Loucy (cell line): ENCODE data around the gene PODXL.

Source experiments
- CTCF ChIP-seq: fragments of 200-600 bp; sonication (generic); conservative IDR thresholded peaks from 2 replicates; pipeline ENCODE4 v1.5.1; 2014; ENCODE audit warnings: mild to moderate bottlenecking, antibody characterized with exemption, low read length
- EZH2phosphoT487 ChIP-seq: fragments of 200-600 bp; IDR thresholded peaks from 2 replicates; pipeline ENCODE4 v1.6.1; 2018; ENCODE audit warnings: antibody characterized with exemption, mild to moderate bottlenecking, moderate library complexity, borderline replicate concordance

- TF ChIP-seq CTCF (no peak), EZH2phosphoT487 (no peak)
Measured at GRCh38 chr7:131578602-131579001, 22.2 kb upstream of the PODXL start.
